ENCODE data around the gene IQCC. TPM values are rescaled to one million over a fixed set of nuclear protein-coding genes. Genes with fewer than 3 reads are reported as not detected.
A peak's percentile ranks its signal among the peaks of the same experiment; 100 is the strongest.

IQCC gene
- total RNA-seq, 1 donor from 2014 or later = 4.2 TPM

- Mint-ChIP-seq H3K27ac (no peak overlapping the region), H3K36me3 (ENCODE audit: low read depth) (peaks cover 78% of the 10 kb centered on the region)
Measured at GRCh38 chr1:32195531-32195930, 9.9 kb upstream of the IQCC start.

DNA sequence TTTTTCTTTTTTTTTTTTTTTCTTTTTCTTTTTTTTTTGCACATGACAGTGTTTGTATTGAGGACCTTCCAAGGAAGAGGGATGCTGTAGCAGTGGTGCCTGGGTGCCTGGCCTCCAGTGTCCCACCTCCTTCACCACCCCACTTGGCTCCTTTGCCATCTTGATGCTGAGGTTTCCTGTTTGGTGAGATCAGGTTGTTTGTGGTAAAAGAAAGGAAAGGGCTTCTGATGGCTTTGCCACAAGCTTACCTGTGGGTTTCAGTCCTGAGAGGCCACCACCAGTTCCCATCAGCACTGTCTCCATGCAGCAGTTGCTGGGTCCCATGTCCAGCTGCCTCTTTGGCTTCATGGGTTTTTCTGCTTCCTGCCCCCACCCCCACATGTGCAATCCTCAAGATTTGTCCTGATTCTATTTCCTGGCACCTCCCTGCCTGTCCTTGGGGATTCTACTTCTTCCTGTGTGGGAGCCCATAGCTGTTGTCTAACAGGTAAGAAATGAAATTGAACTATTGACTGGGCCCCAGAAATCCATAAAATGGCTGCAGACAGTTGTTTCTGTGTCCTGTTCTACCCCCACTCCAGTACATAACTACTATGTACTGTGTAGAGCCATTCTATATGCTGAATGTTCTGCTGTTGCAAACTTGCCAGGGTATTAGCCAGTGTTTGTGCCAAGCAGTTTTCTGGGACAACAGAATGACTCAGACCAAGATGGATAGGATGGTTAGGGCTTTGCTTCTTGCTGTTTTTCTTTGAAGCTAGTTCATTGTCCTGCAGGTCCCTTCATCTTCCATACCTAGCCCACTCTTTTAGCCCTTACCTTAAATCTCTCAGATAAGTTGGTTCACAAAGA, 9.3 kb upstream of the IQCC start:
- CTCF ChIA-PET = no interaction called here
- ATAC-seq (ENCODE audit: low read depth) (no peak), DNase-seq (no peak)
- Mint-ChIP-seq H3K4me1 (peaks cover 17% of the 10 kb centered on the region), H3K27ac (peak overlapping the region; percentile 41), H3K4me3 (no peak overlapping the region), H3K27me3 (no peaks in the 10 kb centered on the region), H3K9me3 (no peaks in the 10 kb centered on the region), H3K36me3 (ENCODE audit: low read depth) (peaks cover 73% of the 10 kb centered on the region)
- intact Hi-C loops (cut with micrococcal nuclease) = no loop called here
- TF ChIP-seq, protein P1, sequence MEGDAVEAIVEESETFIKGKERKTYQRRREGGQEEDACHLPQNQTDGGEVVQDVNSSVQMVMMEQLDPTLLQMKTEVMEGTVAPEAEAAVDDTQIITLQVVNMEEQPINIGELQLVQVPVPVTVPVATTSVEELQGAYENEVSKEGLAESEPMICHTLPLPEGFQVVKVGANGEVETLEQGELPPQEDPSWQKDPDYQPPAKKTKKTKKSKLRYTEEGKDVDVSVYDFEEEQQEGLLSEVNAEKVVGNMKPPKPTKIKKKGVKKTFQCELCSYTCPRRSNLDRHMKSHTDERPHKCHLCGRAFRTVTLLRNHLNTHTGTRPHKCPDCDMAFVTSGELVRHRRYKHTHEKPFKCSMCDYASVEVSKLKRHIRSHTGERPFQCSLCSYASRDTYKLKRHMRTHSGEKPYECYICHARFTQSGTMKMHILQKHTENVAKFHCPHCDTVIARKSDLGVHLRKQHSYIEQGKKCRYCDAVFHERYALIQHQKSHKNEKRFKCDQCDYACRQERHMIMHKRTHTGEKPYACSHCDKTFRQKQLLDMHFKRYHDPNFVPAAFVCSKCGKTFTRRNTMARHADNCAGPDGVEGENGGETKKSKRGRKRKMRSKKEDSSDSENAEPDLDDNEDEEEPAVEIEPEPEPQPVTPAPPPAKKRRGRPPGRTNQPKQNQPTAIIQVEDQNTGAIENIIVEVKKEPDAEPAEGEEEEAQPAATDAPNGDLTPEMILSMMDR (IDR thresholded peaks at IDR 0.05) = no peak
- POLR2A ChIA-PET = interaction anchor here (1.3 to 1.4 kb wide), 2 partner anchors 10 to 140 kb away, joined by 4 to 8 read pairs; partner anchors contain the start of genes IQCC and MARCKSL1

More at GRCh38 chr1:32195531-32195930, 9.9 kb upstream of the IQCC start:
- ATAC-seq (ENCODE audit: low read depth) = no peak
- Mint-ChIP-seq H3K4me3 (no peak overlapping the region), H3K27me3 (no peaks in the 10 kb centered on the region), H3K9me3 (no peaks in the 10 kb centered on the region), H3K4me1 (peaks cover 17% of the 10 kb centered on the region)
- POLR2A ChIA-PET = interaction anchor here (1.3 kb wide), 1 partner anchor 10 kb away, joined by 4 read pairs; the partner anchor contains the start of gene IQCC
- intact Hi-C loops (cut with micrococcal nuclease) = no loop called here
- DNase-seq = no peak
- CTCF ChIA-PET = no interaction called here
- TF ChIP-seq, protein P1 (IDR thresholded peaks at IDR 0.05) = no peak

GRCh38 chr1:32197074-32197473, 8.4 kb upstream of the IQCC start:
- TF ChIP-seq, protein P1 (IDR thresholded peaks at IDR 0.05) = no peak
- peak overlapping the region; percentile 54 for H3K27ac Mint-ChIP-seq
- H3K36me3 Mint-ChIP-seq (ENCODE audit: low read depth) = peaks cover 66% of the 10 kb centered on the region
- ChIA-PET CTCF (no interaction called here), POLR2A (interaction anchor here (1.0 to 2.9 kb wide), 3 partner anchors 17 to 139 kb away, joined by 4 to 15 read pairs (median 8); partner anchors contain the start of genes MARCKSL1, TMEM39B and TXLNA)
- intact Hi-C loops (cut with micrococcal nuclease) = no loop called here
- no peak for ATAC-seq (ENCODE audit: low read depth)
- peaks cover 26% of the 10 kb centered on the region for H3K4me1 Mint-ChIP-seq
- DNase-seq = no peak
- no peaks in the 10 kb centered on the region for H3K27me3 Mint-ChIP-seq
- no peak overlapping the region for H3K4me3 Mint-ChIP-seq
- no peaks in the 10 kb centered on the region for H3K9me3 Mint-ChIP-seq

DNA sequence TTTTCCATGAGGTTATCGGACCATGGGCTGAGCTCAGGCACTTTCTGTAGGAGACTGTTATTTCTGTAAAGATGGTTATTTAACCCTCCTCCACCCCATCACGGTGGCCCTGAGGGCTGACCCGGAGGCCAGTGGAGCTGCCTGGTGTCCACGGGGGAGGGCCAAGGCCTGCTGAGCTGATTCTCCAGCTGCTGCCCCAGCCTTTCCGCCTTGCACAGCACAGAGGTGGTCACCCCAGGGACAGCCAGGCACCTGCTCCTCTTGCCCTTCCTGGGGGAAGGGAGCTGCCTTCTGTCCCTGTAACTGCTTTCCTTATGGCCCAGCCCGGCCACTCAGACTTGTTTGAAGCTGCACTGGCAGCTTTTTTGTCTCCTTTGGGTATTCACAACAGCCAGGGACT, 7.6 kb upstream of the IQCC start:
- POLR2A ChIA-PET = interaction anchor here (0.9 to 2.9 kb wide), 7 partner anchors 18 to 162 kb away, joined by 3 to 15 read pairs (median 4); partner anchors contain the start of genes LCK, MARCKSL1, TMEM39B and TXLNA
- no peak overlapping the region for H3K27ac Mint-ChIP-seq
- intact Hi-C loops (cut with micrococcal nuclease) = no loop called here
- H3K9me3 Mint-ChIP-seq = no peaks in the 10 kb centered on the region
- peaks cover 64% of the 10 kb centered on the region for H3K36me3 Mint-ChIP-seq (ENCODE audit: low read depth)
- H3K4me3 Mint-ChIP-seq = no peak overlapping the region
- H3K27me3 Mint-ChIP-seq = no peaks in the 10 kb centered on the region
- ATAC-seq (ENCODE audit: low read depth) (no peak), DNase-seq (no peak)
- TF ChIP-seq, protein P1 (IDR thresholded peaks at IDR 0.05) = no peak
- CTCF ChIA-PET = no interaction called here
- H3K4me1 Mint-ChIP-seq = peaks cover 34% of the 10 kb centered on the region

Measured in activated B cell treated with CpG ODN at 0.5 μM for 24 hours (primary cell).